DMS 273 treated with DMSO at 0.1 percent for 48 hours (cell line): ENCODE measurements around the gene SCAF8.
"Not testable (repeated sequence)": the region's sequence is repeated elsewhere in the genome, so short reads cannot be mapped to it uniquely, and the experiment has no call there.

Experiments used
- DNase-seq: peaks from one replicate; lab custom pipeline; 2025; lab: John Stamatoyannopoulos, UW

The SCAF8 gene

DNA sequence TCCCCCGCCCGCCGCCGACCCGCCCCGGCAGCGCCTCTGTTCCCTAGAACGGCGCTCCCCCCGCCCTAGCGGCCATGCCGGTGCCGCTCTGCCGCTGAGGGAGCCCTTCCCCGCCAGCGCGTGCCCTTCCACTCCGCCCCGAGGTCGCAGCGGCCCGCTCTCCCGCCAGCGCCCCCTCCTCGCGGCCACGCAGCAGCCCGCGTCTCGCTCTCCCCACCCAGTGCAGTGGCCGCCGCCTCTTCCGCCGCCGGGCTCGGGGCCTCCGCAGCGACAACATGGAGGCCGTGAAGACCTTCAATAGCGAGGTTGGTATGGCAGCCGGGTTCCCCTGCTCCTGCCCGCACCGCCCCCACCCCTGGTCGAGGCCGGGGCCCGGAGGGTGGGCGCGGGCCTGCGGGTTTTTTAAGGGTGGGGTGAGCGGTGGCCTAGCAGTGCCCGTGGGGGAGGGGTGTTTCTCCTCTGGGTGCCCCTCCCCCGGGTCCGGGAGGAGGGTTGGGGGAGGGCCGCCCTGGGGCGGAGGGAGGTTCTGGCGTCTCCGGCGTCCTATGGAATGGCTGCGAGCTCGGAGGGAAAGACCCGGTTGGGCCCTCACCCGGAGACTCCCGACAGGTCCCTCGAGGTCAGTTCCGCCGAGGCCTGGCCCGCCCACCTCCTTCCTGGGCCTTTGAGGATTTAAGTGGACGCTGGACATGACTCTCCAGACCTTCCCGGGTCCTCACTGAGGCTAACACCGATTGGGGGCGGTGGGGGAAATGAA, 588 bp downstream of the SCAF8 start:
- DNase-seq, result peak; percentile 77

DNA sequence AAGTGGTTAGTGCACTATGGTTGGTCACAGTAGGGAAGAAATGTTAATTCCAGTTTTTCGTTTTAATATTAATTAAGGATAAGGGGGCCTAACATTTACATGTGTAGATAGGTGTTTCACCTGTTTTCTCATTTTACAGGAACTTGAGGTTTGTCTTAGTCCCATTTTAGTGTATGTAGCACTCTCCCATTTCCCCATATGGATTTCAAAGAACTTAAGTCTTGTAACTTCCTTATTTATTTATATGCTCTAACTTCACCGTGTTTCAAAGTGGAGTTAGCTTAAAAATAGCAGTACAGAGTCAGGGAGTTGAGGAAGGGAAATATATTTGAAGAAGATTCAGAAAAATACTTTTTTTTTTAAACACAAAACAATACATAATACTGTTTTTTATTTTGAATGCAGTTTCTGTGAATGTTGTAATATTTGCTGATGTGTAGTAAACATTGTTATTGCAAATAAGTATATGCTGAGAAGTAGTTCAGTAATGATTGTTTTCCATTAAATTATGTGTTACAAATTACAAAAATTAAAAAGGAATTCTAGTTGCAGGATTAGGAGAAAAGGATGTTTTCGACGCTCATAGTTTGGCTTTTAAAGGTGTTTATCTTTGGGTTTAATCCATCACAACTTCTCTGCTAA, 3.5 kb downstream of the SCAF8 start:
- no peak for DNase-seq

GRCh38 chr6:154737424-154737823, 4.2 kb downstream of the SCAF8 start:
- DNase-seq, result no peak

DNA sequence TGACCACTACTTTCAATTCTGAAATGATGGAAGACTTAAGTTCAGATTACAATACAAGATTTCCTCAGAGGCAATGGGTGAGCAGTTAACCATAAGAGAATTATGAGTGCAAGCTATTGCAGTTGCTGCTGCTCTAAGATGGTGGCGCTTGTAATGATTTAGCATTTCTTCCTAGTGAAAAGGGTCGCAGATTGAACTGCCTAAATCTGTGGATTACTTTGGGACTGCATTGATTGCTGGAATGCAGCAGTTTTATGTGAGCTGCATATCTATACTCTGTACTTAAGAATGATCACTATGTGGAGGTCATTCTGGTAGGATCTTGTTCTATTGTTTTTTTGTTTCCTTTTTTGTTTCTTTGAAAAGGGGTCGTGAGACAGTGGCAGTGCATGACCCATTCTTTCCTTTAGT, 5.3 kb downstream of the SCAF8 start:
- DNase-seq, result no peak

DNA sequence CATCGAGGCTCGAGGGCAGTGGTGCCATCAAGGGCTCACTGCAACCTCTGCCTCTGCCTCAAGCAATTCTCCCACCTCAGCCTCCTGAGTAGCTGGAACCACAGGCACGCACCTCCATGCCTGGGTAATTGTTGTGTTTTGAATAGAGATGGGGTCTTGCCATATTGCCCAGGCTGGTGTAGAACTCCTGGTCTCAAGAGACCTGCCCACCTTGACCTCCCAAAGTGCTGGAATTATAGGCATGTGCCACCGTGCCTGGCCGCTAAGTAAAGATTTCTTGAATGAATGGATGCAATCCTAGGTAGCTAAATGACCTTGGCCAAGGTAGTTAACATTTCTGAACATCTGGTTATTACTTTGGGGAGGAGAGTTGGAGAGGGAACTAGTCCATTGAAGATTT, 7.4 kb downstream of the SCAF8 start:
- no peak for DNase-seq

DNA sequence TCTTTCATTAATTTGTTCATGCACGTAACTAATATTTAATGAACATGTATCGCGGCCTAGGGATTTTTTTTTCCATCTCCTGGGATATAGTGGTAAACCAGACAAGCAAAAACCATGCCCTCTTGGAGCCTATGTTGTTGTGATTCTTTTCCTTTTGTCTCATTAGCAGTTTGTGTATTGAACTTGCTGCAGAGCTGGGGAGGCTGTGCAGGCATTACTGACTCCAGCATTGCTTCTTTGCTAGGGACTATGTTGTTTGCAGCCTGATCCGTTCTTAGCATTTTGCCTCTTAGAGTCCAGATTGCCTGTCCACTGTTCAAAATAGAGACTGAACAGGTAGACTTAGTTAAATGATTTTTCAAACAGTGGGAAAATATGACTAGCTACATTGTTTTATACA, 9.7 kb downstream of the SCAF8 start:
- no peak for DNase-seq

- not testable (repeated sequence) for DNase-seq
These were observed 11.0 kb downstream of the SCAF8 start for GRCh38 chr6:154744029-154744745.

DNA sequence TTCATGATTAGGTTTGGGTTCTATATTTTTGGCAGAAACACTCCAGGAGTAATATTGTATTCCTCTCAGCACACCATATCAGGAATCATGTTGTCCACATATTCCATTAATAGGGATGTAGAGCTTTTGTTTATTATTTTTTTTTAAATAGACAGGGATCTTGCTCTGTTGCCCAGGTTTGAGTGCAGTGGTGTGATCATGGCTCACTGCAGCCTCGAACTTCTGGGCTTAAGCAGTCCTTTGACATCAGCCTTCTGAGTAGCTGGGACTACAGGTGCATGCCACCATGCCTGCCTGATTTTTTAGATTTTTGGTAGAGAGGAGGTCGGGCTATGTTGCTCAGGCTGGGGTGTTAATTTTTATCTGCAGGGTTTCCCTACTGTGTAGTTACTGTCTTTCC, 12.0 kb downstream of the SCAF8 start:
- DNase-seq, result no peak

DNA sequence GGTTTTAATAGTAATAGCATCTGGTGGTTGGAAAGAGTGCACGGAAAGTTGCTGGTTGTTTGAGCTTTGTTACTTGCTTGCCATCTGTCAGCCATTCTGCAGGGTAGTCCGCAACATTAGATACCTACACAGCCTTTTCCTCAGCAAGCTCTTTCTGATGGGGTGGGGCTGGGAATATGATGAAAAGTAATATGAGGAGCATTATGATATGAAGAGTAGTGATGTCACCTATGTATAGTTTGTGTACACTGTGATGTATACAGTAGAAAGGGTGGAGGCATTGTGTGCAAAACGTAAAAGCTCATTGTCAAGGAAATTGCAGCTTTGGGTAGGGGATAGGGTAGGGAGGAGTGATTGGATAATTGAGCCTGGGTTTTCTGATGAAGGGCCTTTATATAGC, 16.1 kb downstream of the SCAF8 start:
- DNase-seq, result no peak

GRCh38 chr6:154751011-154751800, 18.0 kb downstream of the SCAF8 start:
- no peak for DNase-seq

- no peak for DNase-seq
These were observed 18.8 kb downstream of the SCAF8 start for GRCh38 chr6:154752022-154752421.

DNA sequence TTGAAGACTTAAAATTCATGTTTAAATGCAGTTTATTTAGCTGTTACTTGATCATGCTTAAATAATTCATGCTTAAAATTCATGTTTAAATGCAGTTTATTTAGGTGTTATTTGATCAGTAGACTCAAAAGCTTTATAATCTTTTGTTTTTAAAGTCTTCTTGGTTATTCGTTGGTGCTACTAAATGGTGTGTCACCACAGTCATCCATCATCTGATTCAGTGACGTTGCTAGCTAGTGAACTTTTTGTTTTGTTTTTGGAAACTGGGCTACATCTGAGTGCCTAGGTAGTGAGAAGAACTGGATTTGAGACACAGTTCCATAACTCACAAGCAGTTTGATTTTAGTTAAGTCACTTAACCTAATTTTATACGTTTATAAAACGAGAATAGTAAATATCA, 20.9 kb downstream of the SCAF8 start:
- no peak for DNase-seq

DNA sequence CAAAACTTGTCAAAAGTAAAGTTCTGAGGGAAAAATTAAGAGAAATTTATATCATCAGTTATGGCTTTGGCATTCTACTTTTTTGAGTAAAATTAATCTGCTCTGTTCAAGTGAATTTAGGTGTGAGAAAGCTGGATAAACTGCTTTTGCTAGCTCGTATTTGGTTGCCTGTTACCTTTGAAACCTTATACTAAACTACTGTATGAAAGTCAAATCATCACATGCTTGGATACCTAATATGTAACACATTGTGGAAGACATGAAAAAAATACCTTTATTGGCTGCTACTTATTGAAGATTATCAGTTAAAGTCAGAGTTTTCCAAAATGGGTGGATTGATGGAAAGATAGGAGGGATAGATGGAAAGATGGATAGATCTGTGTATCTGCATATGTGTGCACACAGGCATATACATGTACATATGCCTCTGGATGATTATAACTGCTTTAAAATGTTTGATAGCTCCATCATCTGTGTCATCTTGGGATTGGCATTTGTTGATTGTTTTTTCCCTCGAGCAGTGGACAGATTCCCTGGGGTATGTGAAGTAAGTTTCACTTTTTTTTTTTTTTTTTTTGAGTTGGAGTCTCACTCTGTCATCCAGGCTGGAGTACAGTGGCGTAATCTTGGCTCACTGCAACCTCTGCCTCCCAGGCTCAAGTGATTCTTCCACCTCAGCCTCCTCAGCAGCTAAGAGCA, 24.3 kb downstream of the SCAF8 start:
- DNase-seq, result no peak

DNA sequence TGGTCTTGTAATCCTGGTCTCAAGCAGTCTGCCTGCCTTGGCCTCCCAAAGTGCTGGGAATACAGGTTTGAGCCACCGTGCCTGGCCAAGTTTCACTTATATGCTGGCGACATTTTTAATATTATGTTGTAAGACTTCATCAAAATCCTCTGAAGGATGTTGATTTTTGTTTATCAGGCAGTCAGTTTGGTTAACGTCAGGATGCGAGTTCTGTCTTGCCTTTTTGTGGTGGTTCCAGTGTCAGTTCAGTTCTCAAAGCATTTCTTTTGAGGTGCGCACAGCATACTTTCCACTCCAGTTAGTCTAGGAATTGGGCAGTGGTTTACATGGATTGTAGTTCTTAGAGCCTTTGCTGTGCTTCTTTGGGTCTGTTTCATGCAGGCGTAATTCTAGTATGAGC, 24.9 kb downstream of the SCAF8 start:
- no peak for DNase-seq

GRCh38 chr6:154763650-154764049, 30.4 kb downstream of the SCAF8 start:
- no peak for DNase-seq

DNA sequence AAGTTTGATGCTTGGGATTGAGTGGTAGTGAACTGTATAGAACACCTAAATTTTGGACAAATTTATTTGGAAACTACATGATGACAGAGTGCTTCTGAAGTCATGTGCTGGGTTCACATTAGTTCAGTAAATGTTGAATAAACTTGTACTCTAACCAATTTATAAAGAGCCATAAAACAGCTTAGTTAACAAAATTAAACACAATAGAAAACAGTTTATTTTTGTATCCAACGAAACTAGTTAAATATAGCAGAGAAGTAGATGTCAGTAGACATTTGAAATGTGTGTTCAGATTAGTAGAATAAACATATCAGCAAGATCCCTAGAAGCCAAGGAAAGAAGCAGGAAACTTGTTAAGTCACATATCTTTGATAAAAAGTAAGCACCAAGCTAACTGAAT, 32.1 kb downstream of the SCAF8 start:
- DNase-seq, result no peak

- DNase-seq, result peak; percentile 61
These were observed 33.1 kb downstream of the SCAF8 start for GRCh38 chr6:154766288-154766687.

DNA sequence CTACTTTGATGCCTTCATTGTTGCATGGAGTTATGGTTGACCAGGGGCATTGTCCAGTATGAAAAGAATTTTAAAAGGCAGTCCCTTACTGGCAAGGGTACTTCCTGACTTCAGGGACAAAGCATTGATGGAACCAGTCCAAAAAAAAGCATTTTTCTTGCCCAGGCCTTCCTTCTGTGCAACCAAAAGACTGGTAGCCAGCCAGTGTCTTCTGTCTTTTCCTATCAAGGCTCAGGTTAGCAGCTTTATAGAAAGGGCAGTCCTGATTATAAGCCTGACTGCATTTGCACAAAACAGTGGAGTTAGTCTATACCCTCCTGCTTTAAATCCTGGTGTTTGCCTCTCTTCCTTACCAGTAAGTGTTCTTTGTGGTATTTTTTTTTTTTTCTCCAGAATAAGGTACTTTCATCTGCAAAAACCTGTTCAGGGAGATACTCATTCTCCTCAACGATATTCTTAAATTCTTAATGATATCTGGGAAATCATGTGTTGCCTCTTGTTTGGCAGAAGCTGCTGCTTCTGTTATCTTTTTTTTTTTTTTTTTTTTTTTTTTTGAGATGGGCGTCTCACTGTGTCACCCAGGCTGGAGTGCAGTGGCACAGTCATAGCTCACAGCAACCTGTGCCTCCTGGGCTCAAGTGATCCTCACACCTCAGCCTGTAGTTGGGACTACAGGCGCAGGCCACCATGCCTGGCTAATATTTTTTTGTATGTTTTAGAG, 33.9 kb downstream of the SCAF8 start:
- no peak for DNase-seq

- no peak for DNase-seq
These were observed 35.1 kb downstream of the SCAF8 start for GRCh38 chr6:154768280-154768679.

- DNase-seq, result no peak
These were observed 40.4 kb downstream of the SCAF8 start for GRCh38 chr6:154773610-154774089.

DNA sequence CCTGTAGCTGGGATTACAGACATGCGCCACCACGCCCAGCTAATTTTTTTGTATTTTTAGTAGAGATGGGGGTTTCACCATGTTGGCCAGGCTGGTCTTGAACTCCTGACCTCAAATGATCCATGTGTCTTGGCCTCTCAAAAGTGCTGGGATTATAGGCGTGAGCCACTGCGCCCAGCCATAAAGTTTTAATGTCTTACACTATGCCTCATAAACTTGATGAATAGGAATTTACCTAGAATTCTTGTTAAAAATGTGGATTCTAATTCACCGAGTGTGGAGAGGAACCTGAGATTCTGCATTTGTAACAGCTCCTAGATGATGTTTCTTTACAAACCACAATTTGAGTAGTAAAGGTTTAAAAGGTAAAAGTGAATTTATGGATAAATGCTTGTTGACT, 45.9 kb downstream of the SCAF8 start:
- not testable (repeated sequence) for DNase-seq
